Measurements from ENCODE around the gene GAL3ST2.
"Not testable (repeated sequence)": the region's sequence is repeated elsewhere in the genome, so short reads cannot be mapped to it uniquely, and the experiment has no call there.

DNA sequence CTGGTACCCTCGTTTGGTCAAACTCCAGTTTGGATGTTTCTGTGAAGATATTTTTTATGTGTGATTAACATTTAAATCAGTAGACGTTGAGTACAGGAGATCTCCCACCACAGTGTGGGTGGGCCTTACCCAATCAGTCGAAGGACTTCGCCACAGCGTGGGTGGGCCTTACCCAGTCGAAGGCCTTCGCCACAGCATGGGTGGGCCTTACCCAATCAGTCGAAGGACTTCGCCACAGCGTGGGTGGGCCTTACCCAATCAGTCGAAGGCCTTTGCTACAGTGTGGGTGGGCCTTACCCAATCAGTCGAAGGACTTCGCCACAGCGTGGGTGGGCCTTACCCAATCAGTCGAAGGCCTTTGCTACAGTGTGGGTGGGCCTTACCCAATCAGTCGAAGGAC is 16.7 kb upstream of the GAL3ST2 start:
- not testable (repeated sequence) for TF ChIP-seq EZH2 (IDR thresholded peaks at IDR 0.05; ENCODE audit: borderline replicate concordance, low read depth, low read length, severe bottlenecking)
- TF ChIP-seq, protein P1, sequence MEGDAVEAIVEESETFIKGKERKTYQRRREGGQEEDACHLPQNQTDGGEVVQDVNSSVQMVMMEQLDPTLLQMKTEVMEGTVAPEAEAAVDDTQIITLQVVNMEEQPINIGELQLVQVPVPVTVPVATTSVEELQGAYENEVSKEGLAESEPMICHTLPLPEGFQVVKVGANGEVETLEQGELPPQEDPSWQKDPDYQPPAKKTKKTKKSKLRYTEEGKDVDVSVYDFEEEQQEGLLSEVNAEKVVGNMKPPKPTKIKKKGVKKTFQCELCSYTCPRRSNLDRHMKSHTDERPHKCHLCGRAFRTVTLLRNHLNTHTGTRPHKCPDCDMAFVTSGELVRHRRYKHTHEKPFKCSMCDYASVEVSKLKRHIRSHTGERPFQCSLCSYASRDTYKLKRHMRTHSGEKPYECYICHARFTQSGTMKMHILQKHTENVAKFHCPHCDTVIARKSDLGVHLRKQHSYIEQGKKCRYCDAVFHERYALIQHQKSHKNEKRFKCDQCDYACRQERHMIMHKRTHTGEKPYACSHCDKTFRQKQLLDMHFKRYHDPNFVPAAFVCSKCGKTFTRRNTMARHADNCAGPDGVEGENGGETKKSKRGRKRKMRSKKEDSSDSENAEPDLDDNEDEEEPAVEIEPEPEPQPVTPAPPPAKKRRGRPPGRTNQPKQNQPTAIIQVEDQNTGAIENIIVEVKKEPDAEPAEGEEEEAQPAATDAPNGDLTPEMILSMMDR (IDR thresholded peaks at IDR 0.05; ENCODE audit: borderline replicate concordance, extremely low read depth, low read length, poor library complexity, severe bottlenecking): not testable (repeated sequence)
